ENCODE measurements around the gene BEND2. TPM values are rescaled to one million over a fixed set of nuclear protein-coding genes. Genes with fewer than 3 reads are reported as not detected.

BEND2 gene
- total RNA-seq, 1 experiment from 2014 or later = not detected

Other genes starting within 250 kb of the BEND2 start
- 27.9 and 30.2 TPM in 2 replicates for gene SCML2, start 133.8 kb upstream of the BEND2 start, total RNA-seq (2014; rRNA removed; shearing (Covaris generic))
- gene CDKL5, start 204.7 kb upstream of the BEND2 start, total RNA-seq (2014; rRNA removed; shearing (Covaris generic)) = 4.5 and 5.4 TPM in 2 replicates

Measured in SJCRH30 (cell line).